K562 (cell line): ENCODE data around the gene KCNJ4.

Experiments used
- CTCF ChIP-seq, 3 experiments: IDR thresholded peaks in 2 of 3; conservative IDR thresholded peaks in 1 of 3; 2 replicates each; pipeline ENCODE4 v1.5.1; 2011 to 2012; ENCODE audit warnings: low read length in 3 of 3, mild to moderate bottlenecking in 3 of 3, control low read depth in 2 of 3, improper control_type of control experiment in 1 of 3, inconsistent platforms in 1 of 3, low read depth in 1 of 3, mixed read lengths in 1 of 3, moderate library complexity in 1 of 3; ENCODE audit not compliant: insufficient read depth in 2 of 3
- POLR2AphosphoS5 ChIP-seq: IDR thresholded peaks from 2 replicates; pipeline ENCODE4 v1.6.1; 2011; ENCODE audit warnings: mild to moderate bottlenecking, low read depth, low read length, moderate library complexity; ENCODE audit not compliant: control insufficient read depth, insufficient read depth
- SMC3 ChIP-seq: conservative IDR thresholded peaks from 2 replicates; pipeline ENCODE4 v1.6.1; 2011; ENCODE audit warnings: low read depth, low read length, improper control_type of control experiment; ENCODE audit not compliant: insufficient read depth
- ZFPM2 ChIP-seq: fragments of 250-450 bp; sonication (Bioruptor Pico); IDR thresholded peaks from 2 replicates; pipeline ENCODE4 v1.5.1; 2022; ENCODE audit warnings: mild to moderate bottlenecking
- ZNF324 ChIP-seq: fragments of 250-450 bp; sonication (Bioruptor Pico); IDR thresholded peaks from 2 replicates; pipeline ENCODE4 v1.4.0; 2020; ENCODE audit warnings: mild to moderate bottlenecking

- TF ChIP-seq ZNF324 (CRISPR knock-in tag): no peak
- TF ChIP-seq POLR2AphosphoS5: no peak
- TF ChIP-seq SMC3: no peak
- no peak for TF ChIP-seq ZFPM2
- no peak for TF ChIP-seq CTCF (IDR thresholded peaks at IDR 0.05 in 2 of 3, conservative IDR thresholded peaks at IDR 0.05 in 1 of 3; ENCODE audit: insufficient read depth in 2 of 3, low read depth in 1 of 3, low read length in 3 of 3)
Observed at GRCh38 chr22:38451404-38451803, 3.6 kb downstream of the KCNJ4 start.
